ENCODE measurements around the gene BLTP1. TPM values are rescaled to one million over a fixed set of nuclear protein-coding genes. Genes with fewer than 3 reads are reported as not detected.

The BLTP1 gene
- polyA plus RNA-seq, 1 donor = 43.8 TPM

DNA sequence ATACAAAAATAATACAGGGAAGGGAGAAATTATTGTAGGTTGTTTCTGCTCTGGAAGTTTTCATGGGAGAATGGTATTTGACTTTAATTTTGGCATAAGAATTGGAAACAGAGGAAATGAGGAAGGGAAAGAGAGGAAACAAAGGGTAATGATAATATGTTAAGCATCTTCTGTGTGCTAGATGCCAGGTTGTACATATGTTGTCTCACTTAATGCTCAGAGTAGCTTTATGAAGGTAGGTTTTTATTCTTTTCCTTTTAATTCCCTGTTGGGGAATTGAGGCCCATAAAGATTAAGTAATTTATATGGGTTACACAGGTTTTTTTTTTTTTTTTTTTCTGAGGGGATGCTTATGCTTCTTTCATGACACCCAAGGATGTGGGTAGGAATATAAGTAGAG is 19.2 kb downstream of the BLTP1 start:
- DNase-seq (ENCODE audit: low read depth) = no peak

DNA sequence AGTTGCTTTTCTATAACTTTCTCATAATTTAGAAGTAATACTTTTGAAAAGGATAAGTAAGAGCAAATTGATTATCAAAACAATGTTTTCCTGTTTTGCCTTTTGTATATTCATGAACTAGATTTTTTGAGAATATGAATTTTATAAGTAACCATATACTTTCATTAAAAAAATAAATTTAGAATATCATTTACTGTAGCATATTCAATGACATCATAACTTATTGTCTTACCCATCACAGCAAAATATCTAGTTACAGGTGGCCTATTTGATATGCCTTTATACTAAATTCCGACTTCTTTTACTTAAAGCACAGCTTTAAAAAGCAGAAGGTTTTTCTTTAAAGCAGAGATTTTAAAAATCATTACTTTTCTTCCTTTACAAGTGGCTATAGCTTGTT is 20.1 kb downstream of the BLTP1 start:
- DNase-seq (ENCODE audit: low read depth) = no peak

DNA sequence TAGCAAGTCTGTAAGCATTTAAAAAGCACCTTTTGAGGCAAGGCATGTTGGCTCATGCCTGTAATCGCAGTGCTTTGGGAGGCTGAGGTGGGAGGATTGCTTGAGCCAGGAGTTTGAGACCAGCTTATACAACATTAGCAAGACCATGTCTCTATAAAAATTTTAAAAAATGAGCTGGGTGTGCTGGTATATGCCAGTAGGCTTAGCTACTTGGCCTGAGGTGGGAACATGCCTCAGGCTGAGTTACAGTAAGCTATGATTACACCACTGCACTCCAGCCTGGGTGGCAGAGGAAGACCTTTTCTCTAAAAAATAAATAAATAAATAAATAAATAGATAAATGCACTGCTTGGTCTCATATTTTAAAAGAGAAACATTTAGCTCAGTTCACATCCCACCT is 26.8 kb downstream of the BLTP1 start:
- no peak for DNase-seq (ENCODE audit: low read depth)

DNA sequence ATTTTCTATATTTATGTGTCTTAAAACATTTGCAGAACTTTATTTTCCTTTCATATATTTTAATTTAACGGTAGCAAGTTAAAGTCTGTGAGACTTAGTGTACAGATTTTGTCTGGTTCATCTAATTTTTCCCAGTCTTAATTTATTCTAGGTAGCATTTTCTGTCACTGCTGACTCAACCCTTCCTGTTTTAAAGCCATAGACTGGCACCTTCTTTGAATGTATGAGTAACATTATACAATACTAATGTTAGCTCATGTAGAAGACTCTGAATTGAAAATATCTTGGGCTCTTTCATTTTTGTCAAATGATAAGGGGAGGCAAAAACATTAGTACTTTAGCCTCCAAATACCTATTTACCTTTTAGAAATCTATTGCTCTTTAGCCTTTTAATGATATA is 43.6 kb downstream of the BLTP1 start:
- no peak for DNase-seq (ENCODE audit: low read depth)

Other genes starting within 250 kb of the BLTP1 start
- 0.62 TPM for gene TRPC3, start 200.3 kb upstream of the BLTP1 start, polyA plus RNA-seq (ENCODE audit: insufficient read length)
- not detected for gene ADAD1, start 226.7 kb downstream of the BLTP1 start, polyA plus RNA-seq (ENCODE audit: insufficient read length)